Activated gamma-delta T cell treated with anti-CD3 and anti-CD28 coated beads, Interleukin-2, amount 50 U/mL, for 16 hours (primary cell): Measurements from ENCODE around the gene SIRT2.
A peak's percentile ranks its signal among the peaks of the same experiment; 100 is the strongest.
"Not testable (repeated sequence)": the region's sequence is repeated elsewhere in the genome, so short reads cannot be mapped to it uniquely, and the experiment has no call there.

Experiments used
- DNase-seq: peaks from one replicate; pipeline ENCODE4 v3.0.0-alpha.2; 2020; ENCODE audit warnings: low read depth

SIRT2 gene

DNA sequence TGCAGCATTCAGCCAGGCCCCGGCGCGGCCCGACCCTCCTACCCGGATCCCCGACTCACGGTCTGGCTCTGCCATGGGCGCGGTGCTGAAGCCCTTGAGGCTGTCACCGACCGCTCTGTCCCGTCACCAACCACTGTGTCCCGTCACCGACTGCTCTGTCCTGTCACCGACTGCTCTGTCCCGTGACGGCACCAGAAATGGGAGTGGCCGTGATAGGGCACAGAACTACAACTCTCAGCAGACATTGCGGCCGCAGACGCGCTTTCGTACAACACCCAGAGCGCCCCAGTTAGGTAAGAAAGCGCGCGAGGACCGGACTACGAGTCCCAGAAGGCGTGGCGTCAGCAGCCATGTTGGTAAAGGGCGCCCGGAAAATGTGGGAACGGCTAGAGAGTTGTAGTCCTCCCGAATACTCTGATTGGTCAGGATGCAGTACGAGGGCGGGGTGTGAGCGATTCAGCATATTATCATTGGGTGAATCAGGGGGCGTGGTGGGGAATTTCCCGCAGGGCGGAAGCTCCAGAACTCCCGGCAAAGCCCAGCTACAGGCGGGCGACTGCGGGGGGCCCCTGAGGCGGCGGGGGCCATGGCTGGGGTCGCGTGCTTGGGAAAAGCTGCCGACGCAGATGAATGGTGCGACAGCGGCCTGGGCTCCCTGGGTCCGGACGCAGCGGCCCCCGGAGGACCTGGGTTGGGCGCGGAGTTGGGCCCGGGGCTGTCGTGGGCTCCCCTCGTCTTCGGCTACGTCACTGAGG lies at the start of gene SIRT2, which contains the start of gene NFKBIB:
SIRT2 (minus strand) TSS at position 172 of the 755 bp plus-strand sequence; CDS start at position 75, 97 bp downstream.
NFKBIB (plus strand) TSS at position 523 of the 755 bp plus-strand sequence; CDS start at position 587, 64 bp downstream.
- DNase-seq, result peak; percentile 98

DNA sequence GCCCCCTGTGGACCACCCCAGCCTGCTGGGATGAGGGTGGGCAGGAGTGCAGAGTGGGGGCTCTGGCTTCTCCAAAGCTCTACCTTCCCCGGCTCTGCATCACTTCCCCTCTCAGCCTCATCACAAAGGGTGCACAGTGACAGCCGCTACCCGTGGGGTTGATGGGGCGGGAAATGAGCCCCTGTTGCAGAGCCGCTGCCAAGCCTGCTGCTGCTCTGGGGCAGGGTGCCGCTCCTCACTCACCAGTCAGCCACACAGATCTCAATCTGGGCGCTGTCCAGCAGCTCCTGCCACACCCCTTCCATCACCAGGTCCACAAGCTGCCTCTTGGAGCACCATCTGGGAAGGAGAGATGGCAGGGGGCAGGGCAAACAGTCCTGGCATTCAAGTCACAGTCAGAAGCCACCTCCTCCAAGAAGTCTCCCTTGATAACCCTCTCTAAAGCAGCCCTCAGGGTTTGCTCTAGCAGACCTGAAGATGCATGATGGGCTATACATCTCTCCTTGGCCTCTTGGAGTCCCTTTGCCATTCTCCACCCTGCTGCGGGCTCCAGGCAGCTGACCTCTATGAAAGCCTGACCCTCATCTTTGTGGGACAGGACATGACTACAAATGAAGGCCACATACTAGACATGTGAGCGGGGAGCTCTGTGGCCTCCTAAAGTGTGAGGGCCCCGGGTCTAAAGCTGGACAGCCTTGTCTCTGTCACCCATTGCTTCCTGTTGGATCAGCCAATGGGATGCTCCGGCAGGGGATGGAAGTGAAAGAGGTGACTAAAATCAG lies 47.0 kb upstream of the SIRT2 start:
- DNase-seq, result no peak

DNA sequence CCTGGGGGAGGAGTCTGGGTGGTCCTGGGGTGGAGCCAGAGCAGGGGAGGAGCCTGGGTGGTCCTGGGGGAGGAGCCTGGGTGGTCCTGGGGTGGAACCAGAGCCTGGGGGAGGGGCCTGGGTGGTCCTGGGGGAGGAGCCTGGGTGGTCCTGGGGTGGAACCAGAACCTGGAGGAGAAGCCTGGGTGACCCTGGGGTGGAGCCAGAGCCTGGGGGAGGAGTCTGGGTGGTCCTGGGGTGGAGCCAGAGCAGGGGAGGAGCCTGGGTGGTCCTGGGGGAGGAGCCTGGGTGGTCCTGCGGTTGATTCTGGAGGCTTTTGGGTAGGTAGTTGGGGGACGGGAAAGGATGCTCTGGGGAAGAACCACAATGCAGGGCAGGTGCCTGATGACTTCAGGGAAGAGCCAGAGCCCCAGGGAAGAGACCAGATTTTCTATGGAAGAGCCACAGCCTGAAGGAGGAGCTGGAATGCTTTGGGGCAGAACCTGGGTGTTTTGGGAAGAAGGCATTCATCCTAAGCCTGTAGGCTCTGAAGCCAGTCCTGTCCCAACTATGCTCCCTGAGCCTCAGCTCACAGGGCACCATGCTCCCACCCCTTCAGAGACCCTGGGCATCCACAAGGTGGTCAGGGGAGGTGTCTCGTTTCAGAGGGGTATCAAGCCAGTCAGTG lies 46.3 kb upstream of the SIRT2 start:
- DNase-seq, result no peak

DNA sequence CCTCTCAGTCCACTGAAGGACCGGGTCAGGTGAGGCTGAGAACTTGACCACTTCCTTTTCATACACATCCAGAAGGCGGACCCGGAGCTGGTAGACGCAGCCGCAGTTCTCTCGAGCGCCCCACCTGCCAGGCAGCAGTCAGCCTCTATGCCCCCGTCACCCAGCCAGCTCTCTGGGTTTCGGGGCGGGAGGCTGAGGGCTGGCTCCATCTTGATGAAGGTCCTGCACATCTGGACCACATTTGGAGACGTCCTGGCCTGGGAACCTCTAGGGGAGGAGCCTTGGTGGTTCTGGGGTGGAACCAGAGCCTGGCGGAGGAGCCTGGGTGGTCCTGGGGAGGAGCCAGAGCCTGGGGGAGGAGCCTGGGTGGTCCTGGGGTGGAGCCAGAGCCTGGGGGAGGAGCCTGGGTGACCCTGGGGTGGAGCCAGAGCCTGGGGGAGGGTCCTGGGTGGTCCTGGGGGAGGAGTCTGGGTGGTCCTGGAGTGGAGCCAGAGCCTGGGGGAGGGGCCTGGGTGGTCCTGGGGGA lies 45.6 kb upstream of the SIRT2 start:
- no peak for DNase-seq

DNA sequence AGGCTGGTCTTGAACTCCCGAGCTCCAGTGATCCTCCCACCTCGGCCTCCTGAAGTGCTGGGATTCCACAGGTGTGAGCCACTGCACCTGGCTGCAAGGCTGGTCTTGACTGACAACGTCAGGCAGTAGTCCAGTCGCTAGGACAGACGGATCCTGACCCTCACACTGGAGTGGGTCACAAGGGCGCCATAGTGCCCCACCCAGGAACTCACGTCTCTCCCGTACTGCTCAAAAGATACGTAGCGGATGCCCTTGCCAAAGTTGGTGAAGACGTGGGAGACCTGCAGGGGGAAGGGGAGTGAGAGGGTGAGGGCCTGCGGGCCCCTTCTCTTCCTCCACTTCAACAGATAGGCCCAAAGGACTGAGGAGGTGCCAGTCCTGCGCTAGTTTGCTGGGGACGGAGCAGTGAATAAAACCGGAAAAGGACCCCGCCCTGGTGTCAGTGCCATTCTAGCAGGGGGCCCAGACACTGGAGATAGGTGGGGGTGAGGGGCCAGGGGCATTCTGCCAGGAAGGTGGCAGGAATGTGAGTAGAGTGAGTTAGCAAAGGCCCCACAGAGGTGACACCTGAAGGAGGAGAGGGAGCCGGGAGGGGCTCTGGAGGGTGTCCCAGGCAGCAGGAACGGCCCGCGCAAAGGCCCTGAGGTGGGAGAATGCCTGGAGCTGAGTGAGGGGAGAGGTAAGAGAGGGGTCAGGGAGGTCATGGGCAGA lies 43.2 kb upstream of the SIRT2 start:
- DNase-seq, result no peak

DNA sequence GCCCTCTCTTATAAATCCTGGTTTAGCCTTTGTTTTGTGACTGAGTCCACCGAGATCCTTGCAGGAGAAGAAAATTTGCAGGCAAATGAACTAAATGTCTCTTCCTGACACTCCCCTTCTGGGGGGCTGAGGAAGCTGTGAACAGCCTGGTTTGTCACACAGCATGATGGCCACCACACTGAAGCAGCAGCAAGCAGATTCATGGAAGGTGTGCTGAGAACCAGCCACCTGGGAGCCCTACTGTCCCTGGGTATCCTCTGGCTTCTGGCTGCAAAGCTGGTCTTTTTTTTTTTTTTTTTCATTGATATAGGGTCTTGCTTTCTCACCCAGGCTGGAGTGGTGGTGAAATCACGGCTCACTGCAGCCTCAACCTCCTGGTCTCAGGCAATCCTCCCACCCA lies 42.6 kb upstream of the SIRT2 start:
- DNase-seq, result no peak

DNA sequence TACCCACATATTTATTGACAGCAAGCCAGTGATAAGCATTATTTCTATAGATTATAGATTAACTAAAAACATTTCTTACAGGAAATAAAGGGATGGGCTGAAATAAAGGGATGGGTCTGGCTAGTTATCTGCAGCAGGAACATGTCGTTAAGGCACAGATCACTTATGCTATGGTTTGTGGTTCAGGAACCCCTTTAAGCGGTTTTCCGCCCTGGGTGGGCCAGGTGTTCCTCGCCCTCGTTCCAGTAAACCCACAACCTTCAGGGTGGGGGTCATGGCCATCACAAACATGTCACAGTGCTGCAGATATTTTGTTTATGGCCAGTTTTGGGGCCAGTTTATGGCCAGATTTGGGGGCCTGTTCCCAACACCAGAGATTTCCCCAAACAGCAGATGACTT lies 42.0 kb upstream of the SIRT2 start:
- DNase-seq, result not testable (repeated sequence)

DNA sequence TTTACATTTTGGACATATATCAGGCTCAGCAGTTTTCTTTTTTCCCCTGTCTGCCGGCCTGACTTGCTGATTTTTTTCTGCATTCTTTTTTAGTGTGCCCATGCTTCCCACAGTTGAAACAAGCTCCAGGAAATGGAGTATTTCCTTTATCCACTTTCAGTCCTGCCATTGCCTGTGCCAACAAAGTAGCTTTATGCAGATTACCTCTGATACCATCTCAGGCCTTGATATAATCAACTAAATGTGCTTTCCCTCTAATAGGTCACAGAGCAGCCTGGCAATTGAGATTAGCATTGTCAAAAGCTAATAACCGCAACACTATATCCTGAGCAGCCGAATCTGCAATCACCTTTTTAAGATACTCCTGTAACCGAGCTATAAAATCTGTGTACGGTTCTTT lies 40.5 kb upstream of the SIRT2 start:
- no peak for DNase-seq

DNA sequence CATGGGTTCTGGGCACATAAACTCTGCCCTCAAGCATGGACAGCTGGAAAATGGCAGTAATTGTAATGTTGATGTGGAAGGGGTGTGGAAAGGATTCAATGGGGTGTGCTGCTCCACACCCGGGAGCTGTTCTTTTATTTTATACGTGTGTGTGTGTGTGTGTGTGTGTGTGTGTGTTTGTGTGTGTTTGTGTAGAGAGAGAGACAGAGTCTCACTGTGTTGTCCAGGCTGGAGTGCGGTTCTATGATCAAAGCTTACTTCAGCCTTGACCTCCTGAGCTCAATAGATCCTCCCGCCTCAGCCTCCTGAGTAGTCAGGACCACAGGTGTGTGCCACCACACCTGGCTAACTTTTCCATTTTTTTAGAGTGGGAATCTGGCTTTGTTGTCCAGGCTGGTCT lies 34.1 kb upstream of the SIRT2 start:
- DNase-seq, result no peak

- no peak for DNase-seq
These were observed 33.2 kb upstream of the SIRT2 start for GRCh38 chr19:38932425-38933179.

DNA sequence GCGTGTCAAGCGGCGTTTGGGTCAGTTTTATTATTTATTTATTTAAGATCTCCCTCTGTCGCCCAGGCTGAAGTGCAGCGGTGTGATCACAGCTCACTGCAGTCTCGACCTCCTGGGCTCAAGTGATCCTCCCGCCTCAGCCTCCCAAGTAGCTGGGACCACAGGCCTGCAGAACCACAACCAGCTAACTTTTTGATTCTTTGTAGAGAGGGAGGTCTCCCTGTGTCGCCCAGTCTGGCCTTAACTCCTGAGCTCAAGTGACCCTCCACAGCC lies 32.0 kb upstream of the SIRT2 start:
- DNase-seq, result no peak

- peak; percentile 96 for DNase-seq
These were observed 31.5 kb upstream of the SIRT2 start, which contains the start of gene MRPS12 for GRCh38 chr19:38930776-38931520. Gene MRPS12 (plus strand): TSS chr19:38930944. CDS start chr19:38931295, 351 bp downstream.

GRCh38 chr19:38929929-38930775 lies 30.7 kb upstream of the SIRT2 start, which contains the start of gene SARS2:
Gene SARS2 (minus strand): TSS chr19:38930763. CDS start chr19:38930736, 27 bp downstream.
- peak; percentile 88 for DNase-seq

DNA sequence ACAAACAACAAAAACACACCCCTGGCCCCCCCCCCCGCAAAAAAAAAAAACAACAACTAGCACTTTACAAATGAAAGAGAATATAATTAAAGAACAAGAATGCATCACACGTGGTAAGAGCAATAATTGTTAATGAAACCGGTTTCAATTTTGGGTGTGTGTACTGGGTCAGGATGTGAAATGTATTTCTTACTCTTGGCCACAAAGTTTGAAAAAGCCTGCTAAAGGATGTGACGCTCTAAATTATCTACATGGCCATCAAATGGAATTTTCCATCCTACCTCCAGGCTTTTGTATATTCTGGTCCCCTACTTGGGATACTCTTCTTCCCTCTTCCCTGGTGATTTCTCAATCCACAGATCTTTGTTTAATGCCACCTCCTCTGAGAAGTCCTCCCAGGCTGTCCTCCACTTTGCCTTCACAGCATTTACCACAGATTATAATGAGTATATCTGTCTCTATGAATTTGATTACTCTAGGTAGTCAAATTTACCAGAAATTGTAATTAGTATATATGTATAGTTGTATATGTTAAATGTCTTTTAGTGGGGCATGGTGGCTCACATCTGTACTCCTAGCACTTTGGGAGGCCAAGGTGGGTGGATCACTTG lies 29.1 kb upstream of the SIRT2 start:
- DNase-seq, result no peak

- no peak for DNase-seq
These were observed 25.0 kb upstream of the SIRT2 start for GRCh38 chr19:38924388-38924787.

DNA sequence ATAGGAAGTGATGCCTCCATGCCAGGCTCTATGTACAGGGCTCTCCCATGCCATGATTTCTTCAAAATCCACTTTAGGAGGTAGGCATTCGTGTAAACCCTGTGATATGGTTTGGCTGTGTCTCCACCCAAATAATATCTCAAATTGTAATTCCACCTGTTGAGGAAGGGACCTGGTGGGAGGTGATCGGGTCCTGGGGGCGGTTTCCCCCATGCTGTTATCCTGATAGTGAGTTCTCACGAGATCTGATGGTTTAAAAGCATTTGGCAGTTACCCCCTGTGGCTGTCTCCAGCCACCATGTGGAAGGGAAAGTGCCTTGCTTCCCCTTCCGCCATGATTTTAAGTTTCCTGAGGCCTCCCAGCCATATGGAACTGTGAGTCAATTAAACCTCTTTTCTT lies 23.1 kb upstream of the SIRT2 start:
- DNase-seq, result no peak

GRCh38 chr19:38921420-38922274 lies 22.2 kb upstream of the SIRT2 start:
- DNase-seq, result no peak
